Common myeloid progenitor, CD34-positive (primary cell): ENCODE measurements around the gene PLXNA4.

Experiments used
- CTCF ChIA-PET: fragments of 350-600 bp; sonication (Branson Sonifier 250); formaldehyde crosslinking; loops from one replicate; lab custom pipeline; 2021; ENCODE audit warnings: antibody characterized with exemption; lab: Charles Lee
- POLR2A ChIA-PET: fragments of 350-600 bp; sonication (Branson Sonifier 250); formaldehyde crosslinking; loops from one replicate; lab custom pipeline; 2021; ENCODE audit warnings: antibody characterized with exemption; lab: Charles Lee
- DNase-seq, 3 donors: peaks; one replicate each; pipeline versions ENCODE4 v3.0.0 to v3.0.0-alpha.2; 2013
- H3K27ac ChIP-seq, 2 experiments: 1 replicate in 1 of 2; 2 replicates in 1 of 2; pipeline ENCODE4 v1.7.0; 2013; ENCODE audit warnings: inconsistent platforms in 2 of 2, low read length in 2 of 2, mild to moderate bottlenecking in 2 of 2, low read depth in 1 of 2, moderate library complexity in 1 of 2; ENCODE audit not compliant: severe bottlenecking in 2 of 2, insufficient read depth in 1 of 2, poor library complexity in 1 of 2
- H3K27me3 ChIP-seq, 5 experiments: replicated peaks in 2 of 5; 1 replicate in 3 of 5; 2 replicates in 2 of 5; pipeline versions ENCODE4 v1.6.1 to v1.7.0; 2013; ENCODE audit warnings: low read length in 4 of 5, mild to moderate bottlenecking in 2 of 5, moderate library complexity in 2 of 5, inconsistent platforms in 1 of 5; ENCODE audit not compliant: insufficient read depth in 5 of 5, control insufficient read depth in 4 of 5
- H3K36me3 ChIP-seq, 4 experiments: 1 replicate in 2 of 4; 2 replicates in 2 of 4; pipeline versions ENCODE4 v1.6.1 to v1.7.0; 2013; ENCODE audit warnings: low read length in 3 of 4, control low read depth in 1 of 4, mild to moderate bottlenecking in 1 of 4; ENCODE audit not compliant: control insufficient read depth in 4 of 4, insufficient read depth in 4 of 4
- H3K4me1 ChIP-seq, 4 experiments: 1 replicate in 3 of 4; 2 replicates in 1 of 4; pipeline versions ENCODE4 v1.6.1 to v1.7.1; 2013; ENCODE audit warnings: low read length in 3 of 4, mild to moderate bottlenecking in 3 of 4, control low read depth in 1 of 4, inconsistent platforms in 1 of 4, moderate library complexity in 1 of 4; ENCODE audit not compliant: control insufficient read depth in 4 of 4, insufficient read depth in 4 of 4; ENCODE audit errors: control extremely low read depth in 1 of 4
- H3K4me3 ChIP-seq, 7 experiments: 1 replicate in 4 of 7; 2 replicates in 3 of 7; pipeline versions ENCODE4 v1.5.1 to v1.7.0; 2013; ENCODE audit warnings: mild to moderate bottlenecking in 7 of 7, low read length in 6 of 7, moderate library complexity in 6 of 7, inconsistent platforms in 2 of 7, low read depth in 2 of 7, control low read depth in 1 of 7; ENCODE audit not compliant: insufficient read depth in 4 of 7, control insufficient read depth in 1 of 7; ENCODE audit errors: extremely low read depth in 1 of 7
- H3K9me3 ChIP-seq, 5 experiments: 1 replicate in 4 of 5; 2 replicates in 1 of 5; pipeline versions ENCODE4 v1.6.1 to v1.7.1; 2013; ENCODE audit warnings: low read length in 4 of 5, mild to moderate bottlenecking in 2 of 5, inconsistent platforms in 1 of 5, low read depth in 1 of 5, moderate library complexity in 1 of 5; ENCODE audit not compliant: control insufficient read depth in 4 of 5, insufficient read depth in 2 of 5; ENCODE audit errors: control extremely low read depth in 1 of 5
- WGBS: methylation state at CpG from one replicate; pipeline ENCODE4 v1.1.5; 2013; ENCODE audit not compliant: insufficient coverage; 5-methylcytosine and 5-hydroxymethylcytosine counted together

PLXNA4 gene

GRCh38 chr7:132154695-132155471 lies 421.4 kb downstream of the PLXNA4 start:
- ChIA-PET POLR2A (no interaction called here), CTCF (no interaction called here)
- H3K4me3 ChIP-seq, result no peak overlapping the region
- no peak overlapping the region for H3K27ac ChIP-seq
- peaks cover 0 to 56% (median 9%) of the 10 kb centered on the region in 5 experiments for H3K27me3 ChIP-seq
- 21% methylated on average over 4 of the region's 8 CpGs for WGBS
- no peak for DNase-seq
- no peaks in the 10 kb centered on the region for H3K4me1 ChIP-seq
- no peaks in the 10 kb centered on the region for H3K9me3 ChIP-seq
- no peaks in the 10 kb centered on the region for H3K36me3 ChIP-seq

- ChIA-PET POLR2A (no interaction called here), CTCF (no interaction called here)
- no peaks in the 10 kb centered on the region for H3K36me3 ChIP-seq
- H3K9me3 ChIP-seq, result no peaks in the 10 kb centered on the region
- no peak for DNase-seq
- no peaks in the 10 kb centered on the region for H3K4me1 ChIP-seq
- WGBS, result 75% methylated on average over 4 of the region's 6 CpGs
- peaks cover 0 to 58% (median 9%) of the 10 kb centered on the region in 5 experiments for H3K27me3 ChIP-seq
- no peak overlapping the region for H3K27ac ChIP-seq
- H3K4me3 ChIP-seq, result no peak overlapping the region
Measured at GRCh38 chr7:132154248-132154647, 422.0 kb downstream of the PLXNA4 start.

GRCh38 chr7:132152131-132152889 lies 424.0 kb downstream of the PLXNA4 start:
- 90% methylated on average over 6 of the region's 7 CpGs for WGBS
- ChIA-PET CTCF (no interaction called here), POLR2A (no interaction called here)
- no peak for DNase-seq
- Histone ChIP-seq H3K9me3 (no peaks in the 10 kb centered on the region), H3K27ac (no peak overlapping the region), H3K36me3 (no peaks in the 10 kb centered on the region), H3K4me1 (no peaks in the 10 kb centered on the region), H3K4me3 (no peak overlapping the region), H3K27me3 (peaks cover 0 to 52% (median 9%) of the 10 kb centered on the region in 5 experiments)

GRCh38 chr7:132150711-132151110 lies 425.6 kb downstream of the PLXNA4 start:
- no peaks in the 10 kb centered on the region for H3K36me3 ChIP-seq
- POLR2A ChIA-PET, result no interaction called here
- no peak for DNase-seq
- CTCF ChIA-PET, result no interaction called here
- no peaks in the 10 kb centered on the region for H3K9me3 ChIP-seq
- H3K27ac ChIP-seq, result no peak overlapping the region
- H3K27me3 ChIP-seq, result peaks cover 0 to 40% (median 5%) of the 10 kb centered on the region in 5 experiments
- H3K4me1 ChIP-seq, result no peaks in the 10 kb centered on the region
- no peak overlapping the region for H3K4me3 ChIP-seq
- 100% methylated on average over 1 of the region's 2 CpGs for WGBS

GRCh38 chr7:132149436-132150304 lies 426.6 kb downstream of the PLXNA4 start:
- WGBS, result 92% methylated on average over 7 of the region's 8 CpGs
- no peaks in the 10 kb centered on the region for H3K9me3 ChIP-seq
- no peak overlapping the region for H3K4me3 ChIP-seq
- no peak for DNase-seq
- no peak overlapping the region for H3K27ac ChIP-seq
- peaks cover 0 to 34% (median 2%) of the 10 kb centered on the region in 5 experiments for H3K27me3 ChIP-seq
- no peaks in the 10 kb centered on the region for H3K4me1 ChIP-seq
- ChIA-PET CTCF (no interaction called here), POLR2A (no interaction called here)
- no peaks in the 10 kb centered on the region for H3K36me3 ChIP-seq

GRCh38 chr7:132148876-132149275 lies 427.4 kb downstream of the PLXNA4 start:
- no peaks in the 10 kb centered on the region for H3K36me3 ChIP-seq
- H3K4me1 ChIP-seq, result no peaks in the 10 kb centered on the region
- 100% methylated on average over 1 of the region's 3 CpGs for WGBS
- CTCF ChIA-PET, result interaction anchor here (1.0 kb wide), 1 partner anchor 13 kb away, joined by 4 read pairs; no protein-coding TSS in a partner anchor
- POLR2A ChIA-PET, result no interaction called here
- no peak overlapping the region for H3K4me3 ChIP-seq
- H3K27me3 ChIP-seq, result peaks cover 0 to 27% (median 2%) of the 10 kb centered on the region in 5 experiments
- H3K9me3 ChIP-seq, result no peaks in the 10 kb centered on the region
- H3K27ac ChIP-seq, result no peak overlapping the region
- no peak for DNase-seq
